HepG2 (cell line): ENCODE data around the gene WWC2. TPM values are rescaled to one million over a fixed set of nuclear protein-coding genes. Genes with fewer than 3 reads are reported as not detected.

Experiments used
- ATAC-seq: fragments of 200-7000 bp; cut with Tn5 transposase; 3 replicates; pipeline ENCODE4 v1.9.1; 2020; ENCODE audit warnings: mild to moderate bottlenecking, moderate library complexity
- BruUV-seq: library from RNA; stranded (reverse); fragments of 400-500 nt; replicated peaks from 2 replicates; lab custom pipeline; 2021; lab: Mats Ljungman, UMichigan
- CTCF ChIA-PET: fragments of 300-600 bp; formaldehyde crosslinking; extraction: SDS; loops from one replicate; lab custom pipeline; 2021; ENCODE audit warnings: low total read pairs, inconsistent platforms, low intra/inter-chr PET ratio; lab: Yijun Ruan, JAX
- POLR2A ChIA-PET: fragments of 350-600 bp; sonication (Branson Sonifier 250); formaldehyde crosslinking; loops from one replicate; lab custom pipeline; 2020; ENCODE audit warnings: antibody characterized with exemption, inconsistent platforms; lab: Yijun Ruan, JAX
- DNase-seq: peaks from one replicate; pipeline ENCODE4 v3.0.0-alpha.2; 2015; ENCODE audit warnings: low spot score
- FAIRE-seq: peaks from 3 replicates; lab custom pipeline; 2011; peaks lifted over from hg19 to GRCh38; lab: Jason Lieb, UNC
- H2AFZ ChIP-seq: one replicate; pipeline ENCODE4 v1.6.1; 2011; ENCODE audit warnings: low read length, inconsistent platforms
- H3K27ac ChIP-seq: fragments of 300-600 bp; 3 replicates; pipeline ENCODE4 v1.8.0; 2011; ENCODE audit warnings: mixed run types, mild to moderate bottlenecking, mixed read lengths, low read length, inconsistent platforms; ENCODE audit not compliant: insufficient read depth; ENCODE audit errors: extremely low read length
- H3K27me3 ChIP-seq, 2 experiments: fragments of 200-600 bp in 1 of 2; 2 replicates in 1 of 2; 3 replicates in 1 of 2; pipeline versions ENCODE4 v1.6.0 to v1.8.0; 2011; ENCODE audit warnings: low read length in 2 of 2, mild to moderate bottlenecking in 2 of 2, moderate library complexity in 2 of 2, inconsistent platforms in 1 of 2; ENCODE audit not compliant: insufficient read depth in 2 of 2, control insufficient read depth in 1 of 2
- H3K36me3 ChIP-seq, 2 experiments: fragments of 200-600 bp in 1 of 2; replicated peaks in 1 of 2; 2 replicates in 1 of 2; 3 replicates in 1 of 2; pipeline versions ENCODE4 v1.5.1 to v1.8.0; 2011; ENCODE audit warnings: low read length in 2 of 2, inconsistent platforms in 1 of 2; ENCODE audit not compliant: insufficient read depth in 2 of 2, control insufficient read depth in 1 of 2
- H3K4me1 ChIP-seq: 2 replicates; pipeline ENCODE4 v1.5.1; 2012; ENCODE audit warnings: low read length, inconsistent platforms; ENCODE audit not compliant: insufficient read depth
- H3K4me2 ChIP-seq: 2 replicates; pipeline ENCODE4 v1.6.0; 2011; ENCODE audit warnings: low read depth, low read length, inconsistent platforms
- H3K4me3 ChIP-seq, 3 experiments: fragments of 200-600 bp in 1 of 3; sonication (generic), shearing (Covaris generic) in 1 of 3; replicated peaks in 1 of 3; 2 replicates each; pipeline ENCODE4 v1.5.1; 2011 to 2016; ENCODE audit warnings: low read length in 3 of 3, inconsistent platforms in 2 of 3, low read depth in 2 of 3, mild to moderate bottlenecking in 2 of 3, control low read depth in 1 of 3, mixed read lengths in 1 of 3; ENCODE audit not compliant: insufficient read depth in 1 of 3
- H3K79me2 ChIP-seq: one replicate; pipeline ENCODE4 v1.6.1; 2011; ENCODE audit warnings: low read length, inconsistent platforms; ENCODE audit not compliant: insufficient read depth
- H3K9ac ChIP-seq: 2 replicates; pipeline ENCODE4 v1.6.0; 2011; ENCODE audit warnings: mild to moderate bottlenecking, low read depth, low read length, inconsistent platforms; ENCODE audit not compliant: insufficient read depth
- H3K9me3 ChIP-seq: 2 replicates; pipeline ENCODE4 v1.5.1; 2012; ENCODE audit warnings: mild to moderate bottlenecking, low read length
- H4K20me1 ChIP-seq: 2 replicates; pipeline ENCODE4 v1.6.0; 2011; ENCODE audit warnings: inconsistent platforms, mild to moderate bottlenecking, low read length, moderate library complexity; ENCODE audit not compliant: insufficient read depth
- CHCHD3 ChIP-seq: sonication (generic); formaldehyde crosslinking; IDR thresholded peaks from 2 replicates; pipeline ENCODE4 v1.8.0; 2022; ENCODE audit warnings: mild to moderate bottlenecking, missing genetic modification reagents, moderate library complexity
- DMAP1 ChIP-seq: IDR thresholded peaks from 2 replicates; pipeline ENCODE4 v1.6.1; 2016
- FOSL1 ChIP-seq: sonication (generic); formaldehyde crosslinking; IDR thresholded peaks from 2 replicates; pipeline ENCODE4 v1.9.0; 2021; ENCODE audit warnings: missing genetic modification reagents, borderline replicate concordance
- HNF4G ChIP-seq, 2 experiments: sonication (generic) in 1 of 2; formaldehyde crosslinking in 1 of 2; IDR thresholded peaks; 2 replicates each; pipeline versions ENCODE4 v1.4.0 to v1.6.1; 2011 to 2020; ENCODE audit warnings: borderline replicate concordance in 2 of 2, low read depth in 2 of 2, mild to moderate bottlenecking in 2 of 2, low read length in 1 of 2, missing genetic modification reagents in 1 of 2, moderate library complexity in 1 of 2
- JUNB ChIP-seq: sonication (generic); formaldehyde crosslinking; IDR thresholded peaks from 2 replicates; pipeline ENCODE4 v1.8.0; 2022; ENCODE audit warnings: missing genetic modification reagents, mild to moderate bottlenecking, borderline replicate concordance
- TARDBP ChIP-seq: sonication (generic); formaldehyde crosslinking; IDR thresholded peaks from 2 replicates; pipeline ENCODE4 v1.8.0; 2022; ENCODE audit warnings: mild to moderate bottlenecking, missing genetic modification reagents
- THRA ChIP-seq: sonication (generic); formaldehyde crosslinking; IDR thresholded peaks from 2 replicates; pipeline ENCODE4 v1.4.0; 2020; ENCODE audit warnings: missing genetic modification reagents, borderline replicate concordance
- ZFP36L2 ChIP-seq: sonication (generic); formaldehyde crosslinking; IDR thresholded peaks from 2 replicates; pipeline ENCODE4 v1.4.0; 2020; ENCODE audit warnings: missing genetic modification reagents
- ZNF121 ChIP-seq: sonication (generic); formaldehyde crosslinking; IDR thresholded peaks from 2 replicates; pipeline ENCODE4 v1.5.0; 2020; ENCODE audit warnings: mild to moderate bottlenecking, missing genetic modification reagents
- ZNF30 ChIP-seq: sonication (generic); formaldehyde crosslinking; IDR thresholded peaks from 2 replicates; pipeline ENCODE4 v1.5.0; 2020; ENCODE audit warnings: mild to moderate bottlenecking, missing genetic modification reagents
- ZNF337 ChIP-seq: sonication (generic); formaldehyde crosslinking; IDR thresholded peaks from 2 replicates; pipeline ENCODE4 v1.5.1; 2020; ENCODE audit warnings: missing genetic modification reagents, low read depth, mild to moderate bottlenecking, borderline replicate concordance
- ZNF512 ChIP-seq: sonication (generic); formaldehyde crosslinking; IDR thresholded peaks from 2 replicates; pipeline ENCODE4 v1.4.0; 2020; ENCODE audit warnings: mild to moderate bottlenecking, missing genetic modification reagents
- ZNF878 ChIP-seq: sonication (generic); formaldehyde crosslinking; IDR thresholded peaks from 2 replicates; pipeline ENCODE4 v1.8.1; 2023; ENCODE audit warnings: mild to moderate bottlenecking, missing genetic modification reagents, moderate library complexity
- WGBS: methylation state at CpG from one replicate; pipeline ENCODE4 v1.1.6; 2017; ENCODE audit warnings: low lambda C conversion rate; 5-methylcytosine and 5-hydroxymethylcytosine counted together
- in situ Hi-C: cut with HindIII; loops from 2 replicates; pipeline ENCODE4 v1.10.0; 2017; ENCODE audit warnings: low pct_unique_long_range_greater_than_20kb; ENCODE audit not compliant: extremely low pct_ligation_motif_present
- intact Hi-C: fragments of 100-400 bp; cut with micrococcal nuclease; formaldehyde crosslinking; loops from one replicate; pipeline ENCODE4 v1.10.0; 2022; ENCODE audit not compliant: unreplicated experiment
- polyA plus RNA-seq, 8 experiments: library from polyadenylated mRNA; depleted of rRNA in 3 of 8; stranded (reverse) in 7 of 8; unstranded in 1 of 8; fragments of >200 nt; fragmentation: Illumina TruSeq in 4 of 8; extraction: Trizol in 4 of 8; gene quantifications; 2 replicates each; pipeline versions ENCODE4 v1.2.1 to v1.2.3, GENCODE V29; 2011 to 2016; ENCODE audit warnings: low read depth in 4 of 8, missing spikeins in 1 of 8, mixed read lengths in 1 of 8; ENCODE audit not compliant: insufficient read depth in 1 of 8
- total RNA-seq, 5 experiments: library from RNA; depleted of rRNA; stranded (reverse); fragments of >200 nt; fragmentation: Illumina TruSeq; extraction: Trizol; gene quantifications; 2 replicates each; pipeline ENCODE4 v1.2.3, GENCODE V29; 2016; ENCODE audit warnings: low read depth in 1 of 5
- TF ChIP-seq, protein P1 (sequence below): sonication (generic); formaldehyde crosslinking; IDR thresholded peaks from 2 replicates; pipeline ENCODE4 v1.4.0; 2020; ENCODE audit warnings: mild to moderate bottlenecking, low read depth, missing genetic modification reagents
- TF ChIP-seq, protein P2 (sequence below): sonication (generic); formaldehyde crosslinking; IDR thresholded peaks from 2 replicates; pipeline ENCODE4 v1.8.0; 2022; ENCODE audit warnings: missing genetic modification reagents, mild to moderate bottlenecking, borderline replicate concordance
- TF ChIP-seq, protein P3 (sequence below): sonication (generic); formaldehyde crosslinking; IDR thresholded peaks from 2 replicates; pipeline ENCODE4 v1.4.0; 2020; ENCODE audit warnings: mild to moderate bottlenecking, missing genetic modification reagents, borderline replicate concordance
- TF ChIP-seq, protein P4 (sequence below): sonication (generic); formaldehyde crosslinking; IDR thresholded peaks from 2 replicates; pipeline ENCODE4 v1.4.0; 2020; ENCODE audit warnings: mild to moderate bottlenecking, missing genetic modification reagents

The WWC2 gene
- total and polyA plus RNA-seq, 2 of the 13 experiments (the other 11 are each of a cell fraction or from before 2014, with no cell fraction given) = 40.0 to 50.1 TPM

DNA sequence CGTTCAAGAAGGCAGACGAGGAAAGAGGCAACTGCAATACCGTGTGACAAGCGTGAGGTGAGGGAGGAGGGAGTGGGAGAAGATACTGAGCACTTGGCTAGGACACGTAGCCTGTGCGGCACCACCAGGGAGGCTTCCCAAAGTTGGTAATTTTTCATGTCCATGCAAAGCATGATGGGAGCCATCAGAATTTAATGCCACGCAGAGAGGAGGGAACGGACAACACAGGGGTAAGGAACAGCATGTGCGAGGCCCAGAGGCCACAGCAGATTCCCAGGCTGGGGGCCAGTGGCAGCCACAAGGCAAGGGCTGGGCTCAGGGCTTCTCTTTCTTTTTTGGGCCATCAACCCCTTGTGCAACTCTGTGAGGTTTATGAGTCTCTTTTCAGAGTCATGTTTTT is 234.1 kb downstream of the WWC2 start:
- H3K27ac ChIP-seq = no peak overlapping the region
- DNase-seq (no peak), FAIRE-seq (no peak), ATAC-seq (no peak)
- CTCF ChIA-PET = no interaction called here
- POLR2A ChIA-PET = no interaction called here
- H3K9ac ChIP-seq = no peak overlapping the region
- no peaks in the 10 kb centered on the region for H3K79me2 ChIP-seq
- H3K9me3 ChIP-seq = no peaks in the 10 kb centered on the region
- no peaks in the 10 kb centered on the region for H3K36me3 ChIP-seq
- no peak overlapping the region for H2AFZ ChIP-seq
- in situ Hi-C loops (no loop called here), intact Hi-C loops (no loop called here)
- 89% methylated on average over 9 of the region's 9 CpGs for WGBS
- H3K4me3 ChIP-seq = no peak overlapping the region
- no TSS peak for BruUV-seq
- peaks cover 35% of the 10 kb centered on the region for H3K4me1 ChIP-seq
- no peaks in the 10 kb centered on the region for H4K20me1 ChIP-seq
- no peak overlapping the region for H3K4me2 ChIP-seq
- H3K27me3 ChIP-seq = no peaks in the 10 kb centered on the region; a peak in 1 of 5 replicates
- TF ChIP-seq ZNF512 (CRISPR knock-in tag) (no peak), FOSL1 (CRISPR knock-in tag) (no peak), HNF4G (IDR thresholded peaks at IDR 0.05; ENCODE audit: borderline replicate concordance, low read depth, low read length) (no peak), HNF4G (CRISPR knock-in tag; IDR thresholded peaks at IDR 0.05; ENCODE audit: borderline replicate concordance, low read depth) (no peak), TARDBP (CRISPR knock-in tag) (no peak), ZNF337 (no peak), ZNF121 (CRISPR knock-in tag) (no peak), DMAP1 (CRISPR knock-in tag) (no peak), ZFP36L2 (CRISPR knock-in tag) (no peak), ZNF878 (CRISPR knock-in tag) (no peak), ZNF30 (CRISPR knock-in tag) (no peak), JUNB (CRISPR knock-in tag) (no peak), THRA (no peak), CHCHD3 (CRISPR knock-in tag) (no peak)
- TF ChIP-seq, protein P1, sequence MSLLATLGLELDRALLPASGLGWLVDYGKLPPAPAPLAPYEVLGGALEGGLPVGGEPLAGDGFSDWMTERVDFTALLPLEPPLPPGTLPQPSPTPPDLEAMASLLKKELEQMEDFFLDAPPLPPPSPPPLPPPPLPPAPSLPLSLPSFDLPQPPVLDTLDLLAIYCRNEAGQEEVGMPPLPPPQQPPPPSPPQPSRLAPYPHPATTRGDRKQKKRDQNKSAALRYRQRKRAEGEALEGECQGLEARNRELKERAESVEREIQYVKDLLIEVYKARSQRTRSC (CRISPR knock-in tag) = no peak
- TF ChIP-seq, protein P2, sequence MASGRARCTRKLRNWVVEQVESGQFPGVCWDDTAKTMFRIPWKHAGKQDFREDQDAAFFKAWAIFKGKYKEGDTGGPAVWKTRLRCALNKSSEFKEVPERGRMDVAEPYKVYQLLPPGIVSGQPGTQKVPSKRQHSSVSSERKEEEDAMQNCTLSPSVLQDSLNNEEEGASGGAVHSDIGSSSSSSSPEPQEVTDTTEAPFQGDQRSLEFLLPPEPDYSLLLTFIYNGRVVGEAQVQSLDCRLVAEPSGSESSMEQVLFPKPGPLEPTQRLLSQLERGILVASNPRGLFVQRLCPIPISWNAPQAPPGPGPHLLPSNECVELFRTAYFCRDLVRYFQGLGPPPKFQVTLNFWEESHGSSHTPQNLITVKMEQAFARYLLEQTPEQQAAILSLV (CRISPR knock-in tag) = no peak
- TF ChIP-seq, protein P3, sequence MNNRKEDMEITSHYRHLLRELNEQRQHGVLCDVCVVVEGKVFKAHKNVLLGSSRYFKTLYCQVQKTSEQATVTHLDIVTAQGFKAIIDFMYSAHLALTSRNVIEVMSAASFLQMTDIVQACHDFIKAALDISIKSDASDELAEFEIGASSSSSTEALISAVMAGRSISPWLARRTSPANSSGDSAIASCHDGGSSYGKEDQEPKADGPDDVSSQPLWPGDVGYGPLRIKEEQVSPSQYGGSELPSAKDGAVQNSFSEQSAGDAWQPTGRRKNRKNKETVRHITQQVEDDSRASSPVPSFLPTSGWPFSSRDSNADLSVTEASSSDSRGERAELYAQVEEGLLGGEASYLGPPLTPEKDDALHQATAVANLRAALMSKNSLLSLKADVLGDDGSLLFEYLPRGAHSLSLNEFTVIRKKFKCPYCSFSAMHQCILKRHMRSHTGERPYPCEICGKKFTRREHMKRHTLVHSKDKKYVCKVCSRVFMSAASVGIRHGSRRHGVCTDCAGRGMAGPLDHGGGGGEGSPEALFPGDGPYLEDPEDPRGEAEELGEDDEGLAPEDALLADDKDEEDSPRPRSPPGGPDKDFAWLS (CRISPR knock-in tag) = no peak
- TF ChIP-seq, protein P4, sequence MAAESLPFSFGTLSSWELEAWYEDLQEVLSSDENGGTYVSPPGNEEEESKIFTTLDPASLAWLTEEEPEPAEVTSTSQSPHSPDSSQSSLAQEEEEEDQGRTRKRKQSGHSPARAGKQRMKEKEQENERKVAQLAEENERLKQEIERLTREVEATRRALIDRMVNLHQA (CRISPR knock-in tag) = no peak
